Testis (tissue), 3 donors: ENCODE data around the gene CCL4. TPM values are rescaled to one million over a fixed set of nuclear protein-coding genes. Genes with fewer than 3 reads are reported as not detected.

ENCODE experiments used
- DNase-seq: peaks from one replicate; pipeline ENCODE4 v3.0.0-alpha.2; 2019
- H3K27ac ChIP-seq, 2 donors: fragments of 200-600 bp; sonication (generic); one replicate each; pipeline ENCODE4 v1.5.1; 2019
- H3K27me3 ChIP-seq: fragments of 200-600 bp; sonication (generic); one replicate; pipeline ENCODE4 v1.5.1; 2019
- H3K36me3 ChIP-seq: fragments of 200-600 bp; sonication (generic); one replicate; pipeline ENCODE4 v1.5.1; 2017; ENCODE audit warnings: low read depth; ENCODE audit errors: missing control alignments
- H3K4me1 ChIP-seq: fragments of 200-600 bp; sonication (generic); one replicate; pipeline ENCODE4 v1.5.1; 2019
- H3K4me3 ChIP-seq, 2 donors: fragments of 200-600 bp; sonication (generic); one replicate each; pipeline ENCODE4 v1.5.1; 2017 to 2019
- H3K9me3 ChIP-seq: fragments of 200-600 bp; sonication (generic); one replicate; pipeline ENCODE4 v1.5.1; 2017
- POLR2A ChIP-seq: fragments of 450-650 bp; IDR thresholded peaks from one replicate; pipeline ENCODE4 v1.6.1; 2017; ENCODE audit warnings: antibody characterized with exemption, mild to moderate bottlenecking, moderate library complexity
- WGBS, 2 donors: methylation state at CpG; one replicate each; pipeline ENCODE4 v1.1.5; 2018; 5-methylcytosine and 5-hydroxymethylcytosine counted together
- intact Hi-C: fragments of 100-400 bp; cut with DNase I; formaldehyde crosslinking; loops from one replicate; pipeline ENCODE4 v1.15.1; 2023; ENCODE audit warnings: low total_unique reads
- polyA plus RNA-seq: library from polyadenylated mRNA; stranded (reverse); fragments of 350-450 nt; fragmentation: Illumina TruSeq; extraction: RNeasy Lipid Tissue Mini Kit (QIAGEN cat#74804); gene quantifications from one replicate; pipeline ENCODE4 v1.2.3, GENCODE V29; 2014; ENCODE audit warnings: low read depth, low replicate concordance; ENCODE audit not compliant: insufficient read depth
- total RNA-seq, 2 donors: library from RNA; depleted of rRNA; stranded (reverse); fragments of >200 nt; gene quantifications; one replicate each; pipeline ENCODE4 v1.2.3, GENCODE V29; 2016
- TF ChIP-seq, protein P1 (sequence below), 3 experiments: fragments of 450-650 bp in 2 of 3; fragments of 200-600 bp in 1 of 3; sonication (generic) in 1 of 3; IDR thresholded peaks; one replicate each; pipeline ENCODE4 v1.5.1; 2016 to 2019; ENCODE audit warnings: antibody characterized with exemption in 3 of 3, mild to moderate bottlenecking in 2 of 3, moderate library complexity in 1 of 3

CCL4 gene
- total and polyA plus RNA-seq, 3 donors from 2014 or later = 0.39 to 9.9 (median 1.7) TPM

DNA sequence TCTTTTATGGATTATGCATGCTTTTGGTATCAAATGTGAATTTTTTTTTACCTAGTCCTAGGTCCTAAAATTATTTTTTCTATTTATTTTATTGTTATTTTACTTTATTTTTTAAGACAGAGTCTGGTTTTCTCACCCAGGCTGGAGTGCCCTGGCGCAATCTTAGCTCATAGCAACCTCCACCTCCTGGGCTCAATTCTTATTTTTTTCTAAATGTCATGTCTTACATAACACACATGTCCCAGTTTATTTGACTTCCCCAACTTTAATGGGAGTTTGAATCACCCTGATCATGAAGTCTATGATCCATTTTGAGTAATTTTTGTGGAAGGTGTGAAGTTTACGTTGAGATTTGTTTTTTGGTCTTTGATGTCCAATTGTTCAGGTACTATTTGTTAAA is 42.8 kb upstream of the CCL4 start:
- WGBS, 2 donors = 72 to 95% methylated on average over 2 of the region's 2 CpGs
- H3K4me3 ChIP-seq = no peak overlapping the region
- no peaks in the 10 kb centered on the region for H3K4me1 ChIP-seq
- H3K27me3 ChIP-seq = no peaks in the 10 kb centered on the region
- no peaks in the 10 kb centered on the region for H3K9me3 ChIP-seq
- no peak for DNase-seq
- H3K27ac ChIP-seq = no peak overlapping the region
- intact Hi-C loops = no loop called here
- H3K36me3 ChIP-seq = no peaks in the 10 kb centered on the region
- TF ChIP-seq, protein P1, sequence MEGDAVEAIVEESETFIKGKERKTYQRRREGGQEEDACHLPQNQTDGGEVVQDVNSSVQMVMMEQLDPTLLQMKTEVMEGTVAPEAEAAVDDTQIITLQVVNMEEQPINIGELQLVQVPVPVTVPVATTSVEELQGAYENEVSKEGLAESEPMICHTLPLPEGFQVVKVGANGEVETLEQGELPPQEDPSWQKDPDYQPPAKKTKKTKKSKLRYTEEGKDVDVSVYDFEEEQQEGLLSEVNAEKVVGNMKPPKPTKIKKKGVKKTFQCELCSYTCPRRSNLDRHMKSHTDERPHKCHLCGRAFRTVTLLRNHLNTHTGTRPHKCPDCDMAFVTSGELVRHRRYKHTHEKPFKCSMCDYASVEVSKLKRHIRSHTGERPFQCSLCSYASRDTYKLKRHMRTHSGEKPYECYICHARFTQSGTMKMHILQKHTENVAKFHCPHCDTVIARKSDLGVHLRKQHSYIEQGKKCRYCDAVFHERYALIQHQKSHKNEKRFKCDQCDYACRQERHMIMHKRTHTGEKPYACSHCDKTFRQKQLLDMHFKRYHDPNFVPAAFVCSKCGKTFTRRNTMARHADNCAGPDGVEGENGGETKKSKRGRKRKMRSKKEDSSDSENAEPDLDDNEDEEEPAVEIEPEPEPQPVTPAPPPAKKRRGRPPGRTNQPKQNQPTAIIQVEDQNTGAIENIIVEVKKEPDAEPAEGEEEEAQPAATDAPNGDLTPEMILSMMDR (IDR thresholded peaks at IDR 0.05) = no peak
- TF ChIP-seq POLR2A = no peak

DNA sequence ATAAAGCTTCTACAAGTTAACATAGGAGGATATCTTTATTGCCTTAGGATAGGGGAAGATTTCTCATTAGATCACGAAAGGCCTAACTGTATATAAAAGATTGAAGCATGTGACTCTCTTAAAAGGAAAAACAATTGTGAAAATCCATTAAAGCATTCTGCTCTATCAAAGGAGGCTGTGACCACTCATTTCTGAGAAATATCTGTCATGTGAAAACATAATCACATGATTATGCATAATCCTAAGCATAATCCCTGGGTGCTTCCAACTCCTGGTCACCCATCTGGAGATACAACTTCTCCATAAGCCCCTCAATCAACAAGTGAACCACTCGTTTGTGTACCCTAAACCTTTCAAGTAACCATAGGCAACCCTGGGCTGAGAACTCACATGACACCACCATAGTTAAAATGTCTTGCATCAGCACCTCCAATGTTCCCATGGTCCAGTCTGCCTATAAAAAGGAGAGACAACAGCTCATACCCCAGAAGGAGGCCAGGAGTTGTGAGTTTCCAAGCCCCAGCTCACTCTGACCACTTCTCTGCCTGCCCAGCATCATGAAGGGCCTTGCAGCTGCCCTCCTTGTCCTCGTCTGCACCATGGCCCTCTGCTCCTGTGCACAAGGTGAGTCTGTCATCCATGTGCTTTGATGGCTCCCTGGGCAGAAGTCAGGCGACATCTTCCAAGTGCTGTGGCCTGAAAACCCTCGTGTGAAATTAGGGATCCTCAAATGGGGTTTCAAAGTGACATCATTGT is 39.7 kb upstream of the CCL4 start, which contains the start of gene CCL18:
Gene CCL18, plus strand, starts transcription at position 487 of the 756 bp plus-strand sequence. Its CDS starts 71 bp downstream, at position 558.
- 84 to 87% methylated on average over 5 of the region's 5 CpGs for WGBS, 2 donors
- no peaks in the 10 kb centered on the region for H3K36me3 ChIP-seq
- no peaks in the 10 kb centered on the region for H3K4me1 ChIP-seq
- TF ChIP-seq POLR2A = no peak
- TF ChIP-seq, protein P1 (IDR thresholded peaks at IDR 0.05) = no peak
- H3K9me3 ChIP-seq = no peaks in the 10 kb centered on the region
- no peak for DNase-seq
- no peaks in the 10 kb centered on the region for H3K27me3 ChIP-seq
- H3K4me3 ChIP-seq = no peak within 1 kb of the TSS
- intact Hi-C loops = no loop called here
- no peak within 1 kb of the TSS for H3K27ac ChIP-seq

GRCh38 chr17:36066365-36066985 is 37.2 kb upstream of the CCL4 start:
- H3K27me3 ChIP-seq = no peaks in the 10 kb centered on the region
- no peaks in the 10 kb centered on the region for H3K4me1 ChIP-seq
- DNase-seq = no peak
- intact Hi-C loops = no loop called here
- no peak overlapping the region for H3K27ac ChIP-seq
- no peak for TF ChIP-seq POLR2A
- TF ChIP-seq, protein P1 (IDR thresholded peaks at IDR 0.05) = no peak
- 89 to 91% methylated on average over 6 of the region's 6 CpGs for WGBS, 2 donors
- no peaks in the 10 kb centered on the region for H3K9me3 ChIP-seq
- no peaks in the 10 kb centered on the region for H3K36me3 ChIP-seq
- H3K4me3 ChIP-seq = no peak overlapping the region

DNA sequence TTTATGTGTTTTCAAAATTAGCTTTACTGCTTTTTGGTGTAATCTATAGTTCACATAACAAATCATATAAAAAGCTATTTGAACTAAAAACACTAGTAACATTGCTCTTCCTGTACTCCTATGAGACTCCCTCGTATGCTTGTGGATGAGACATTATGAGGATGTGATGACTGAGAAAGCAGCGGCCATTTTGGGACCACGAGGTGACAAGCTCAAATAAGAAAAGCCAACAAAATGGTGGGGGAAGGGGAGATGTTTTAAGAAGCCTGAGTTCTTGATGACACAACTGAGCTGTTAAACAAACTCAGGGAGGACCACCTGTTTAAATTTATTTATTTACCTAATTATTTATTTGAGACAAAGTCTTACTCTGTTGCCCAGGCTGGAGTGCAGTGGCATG is 35.1 kb upstream of the CCL4 start:
- no peak for DNase-seq
- H3K4me3 ChIP-seq = no peak overlapping the region
- no peaks in the 10 kb centered on the region for H3K9me3 ChIP-seq
- H3K27ac ChIP-seq = no peak overlapping the region
- no peaks in the 10 kb centered on the region for H3K27me3 ChIP-seq
- no peaks in the 10 kb centered on the region for H3K4me1 ChIP-seq
- intact Hi-C loops = no loop called here
- 85 to 91% methylated on average over 3 of the region's 3 CpGs for WGBS, 2 donors
- no peaks in the 10 kb centered on the region for H3K36me3 ChIP-seq
- TF ChIP-seq POLR2A = no peak
- TF ChIP-seq, protein P1 (IDR thresholded peaks at IDR 0.05) = no peak
